HCEC 1CT (cell line): Measurements from ENCODE around the gene TMEM61.

Source experiments
- DNase-seq: peaks from one replicate; pipeline ENCODE4 v3.0.0-alpha.2; 2017

The TMEM61 gene

GRCh38 chr1:54986025-54986424 lies 5.6 kb downstream of the TMEM61 start:
- DNase-seq, result no peak

- no peak for DNase-seq
Observed at GRCh38 chr1:54986533-54986932, 6.1 kb downstream of the TMEM61 start.

GRCh38 chr1:54987427-54987826 lies 7.0 kb downstream of the TMEM61 start:
- DNase-seq, result no peak

- peak; percentile 31 for DNase-seq
Observed at GRCh38 chr1:54987919-54988705, 7.7 kb downstream of the TMEM61 start.

- DNase-seq, result no peak
Observed at GRCh38 chr1:54988975-54989374, 8.5 kb downstream of the TMEM61 start.

- DNase-seq, result no peak
Observed at GRCh38 chr1:54989473-54989872, 9.0 kb downstream of the TMEM61 start.

GRCh38 chr1:54989968-54990810 lies 9.8 kb downstream of the TMEM61 start:
- DNase-seq, result no peak

- no peak for DNase-seq
Observed at GRCh38 chr1:54990916-54991315, 10.5 kb downstream of the TMEM61 start.

GRCh38 chr1:54991939-54992338 lies 11.5 kb downstream of the TMEM61 start:
- no peak for DNase-seq

GRCh38 chr1:54993140-54993539 lies 12.7 kb downstream of the TMEM61 start:
- no peak for DNase-seq

GRCh38 chr1:54994355-54994990 lies 14.0 kb downstream of the TMEM61 start:
- DNase-seq, result no peak

GRCh38 chr1:54995013-54995760 lies 14.8 kb downstream of the TMEM61 start:
- no peak for DNase-seq

- no peak for DNase-seq
Observed at GRCh38 chr1:54995835-54996234, 15.4 kb downstream of the TMEM61 start.

- DNase-seq, result peak; percentile 57
Observed at GRCh38 chr1:54996359-54996868, 16.0 kb downstream of the TMEM61 start.

- DNase-seq, result no peak
Observed at GRCh38 chr1:54996869-54997710, 16.7 kb downstream of the TMEM61 start.

GRCh38 chr1:54997711-54997986 lies 17.2 kb downstream of the TMEM61 start:
- no peak for DNase-seq

- no peak for DNase-seq
Observed at GRCh38 chr1:54998100-54998499, 17.7 kb downstream of the TMEM61 start.

GRCh38 chr1:54998677-54999076 lies 18.2 kb downstream of the TMEM61 start, which contains the start of gene BSND:
Gene BSND, plus strand, starts transcription at chr1:54998933. Its CDS starts 254 bp downstream, at chr1:54999187.
- no peak for DNase-seq

- DNase-seq, result no peak
Observed at GRCh38 chr1:55000110-55001085, 20.0 kb downstream of the TMEM61 start.

- no peak for DNase-seq
Observed at GRCh38 chr1:55001311-55001710, 20.9 kb downstream of the TMEM61 start.

- no peak for DNase-seq
Observed at GRCh38 chr1:55002686-55003085, 22.3 kb downstream of the TMEM61 start.
